GM21515 (cell line): ENCODE data around the gene MYOF.
"Not testable (repeated sequence)": the region's sequence is repeated elsewhere in the genome, so short reads cannot be mapped to it uniquely, and the experiment has no call there.

ENCODE experiments used
- ATAC-seq: cut with Tn5 transposase; IDR thresholded peaks from one replicate; pipeline ENCODE4 v1.9.1; 2021; ENCODE audit not compliant: unreplicated experiment

MYOF gene

DNA sequence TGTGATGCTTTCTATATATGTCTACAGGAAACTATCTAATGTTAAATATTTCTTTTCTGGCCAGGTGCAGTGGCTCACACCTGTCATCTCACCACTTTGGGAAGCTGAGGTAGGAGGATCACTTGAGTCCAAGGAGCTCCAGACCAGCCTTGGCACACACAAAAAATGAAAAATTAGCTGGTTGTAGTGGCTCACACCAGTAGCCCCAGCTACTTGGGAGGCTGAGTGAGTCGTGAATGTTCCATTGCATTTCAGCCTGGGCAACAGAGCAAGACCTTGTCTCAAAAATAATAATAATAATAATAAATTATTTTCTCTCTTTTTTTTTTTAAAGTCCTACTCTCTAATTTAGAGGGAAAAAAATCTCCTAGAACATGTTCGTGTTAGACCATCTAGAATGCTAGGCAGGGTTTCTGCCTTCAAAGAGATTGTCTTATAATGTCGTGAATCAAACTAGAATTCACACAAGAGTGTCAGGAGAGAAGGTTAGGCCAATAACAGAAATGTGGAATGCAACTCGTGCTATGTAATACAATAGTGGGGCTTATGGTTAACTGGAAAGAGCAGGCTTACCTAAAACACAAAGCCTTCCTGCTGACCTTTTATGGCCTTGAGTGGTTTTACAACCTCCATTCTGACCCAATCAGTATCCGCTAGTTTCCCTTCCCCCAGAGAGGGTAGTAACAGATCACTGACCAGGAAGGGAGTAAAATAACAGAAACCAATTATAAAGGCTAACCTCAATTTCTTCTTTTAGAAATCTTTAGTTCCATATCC is 46.3 kb downstream of the MYOF start:
- ATAC-seq, result no peak

DNA sequence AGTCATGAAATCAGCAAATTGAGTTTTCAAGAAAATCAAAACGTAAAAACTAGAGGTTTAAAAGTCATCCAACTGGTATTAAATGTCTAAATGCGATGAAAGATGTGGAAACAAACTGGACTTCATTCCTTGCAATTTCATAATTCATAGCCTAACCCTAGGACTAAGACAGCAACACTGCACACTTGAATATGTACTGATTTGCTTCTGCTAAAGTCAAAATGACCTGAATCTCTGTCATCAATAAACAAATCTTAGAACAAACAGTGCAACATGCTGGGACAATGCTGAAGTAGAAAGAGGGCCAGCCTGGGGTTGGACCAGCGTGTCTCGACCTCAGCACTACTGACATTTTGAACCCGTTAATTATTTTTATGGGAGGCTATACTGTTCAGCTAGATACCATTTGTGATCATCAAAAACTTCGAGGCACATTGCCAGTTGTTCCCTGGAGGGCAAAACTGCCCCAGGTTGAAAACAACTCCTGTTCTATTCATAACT is 47.1 kb downstream of the MYOF start:
- no peak for ATAC-seq

DNA sequence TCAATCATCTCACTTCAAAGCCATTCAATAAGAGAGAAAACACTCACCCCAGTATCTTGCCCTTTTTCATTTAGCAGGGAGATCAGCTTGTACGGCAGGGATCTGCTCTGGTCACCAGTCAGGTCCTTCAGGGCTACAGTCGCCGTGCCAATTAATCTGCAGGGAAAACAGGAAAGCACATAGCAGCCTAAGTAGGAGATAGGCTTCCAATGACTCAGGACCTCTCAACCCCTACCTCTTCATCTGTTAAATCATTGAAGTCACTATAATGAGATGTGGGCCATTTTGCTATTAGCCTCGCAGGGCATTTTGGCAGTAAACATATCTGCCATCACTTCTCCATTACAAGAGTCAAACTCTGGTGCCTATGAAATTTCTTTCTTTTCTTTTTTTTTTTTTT is 50.8 kb downstream of the MYOF start:
- no peak for ATAC-seq

DNA sequence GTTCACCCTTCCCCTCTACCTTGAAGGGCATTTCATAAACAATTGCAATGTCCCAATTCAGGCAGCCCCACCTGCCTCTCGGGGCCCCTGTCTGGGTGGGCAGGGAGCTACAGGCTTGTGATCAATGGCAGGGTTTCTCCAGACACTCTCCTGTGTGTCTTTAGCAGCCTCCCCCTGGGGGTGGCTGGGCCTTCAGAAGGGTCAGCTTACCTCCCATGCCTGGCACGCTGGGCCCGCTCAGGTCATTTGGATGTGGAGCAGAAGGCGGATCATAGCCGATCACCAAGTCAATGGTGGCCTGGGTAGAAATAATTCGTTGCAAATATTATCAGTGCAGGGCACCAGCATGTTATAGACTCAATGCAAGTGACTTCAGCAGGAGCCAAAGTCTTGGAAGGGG is 56.3 kb downstream of the MYOF start:
- no peak for ATAC-seq

DNA sequence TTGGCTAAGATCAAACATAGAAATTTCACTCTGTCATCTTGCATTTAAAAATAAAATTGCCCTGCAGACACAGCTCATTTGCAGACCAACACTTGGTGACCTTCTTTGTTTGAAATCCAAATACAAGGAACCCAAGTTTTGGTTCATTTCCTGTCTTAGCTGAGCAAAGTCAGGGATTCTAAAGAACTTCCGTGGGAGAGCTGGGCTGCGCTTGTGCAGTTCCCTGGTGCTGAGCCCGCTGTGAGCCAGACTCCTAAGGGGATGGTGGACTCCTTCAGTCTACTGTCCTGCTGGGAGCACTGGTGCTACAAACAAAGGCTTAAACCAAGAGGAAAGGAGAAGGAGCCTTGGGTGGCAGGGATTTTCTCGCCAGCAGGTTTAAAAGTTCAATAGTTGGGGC is 60.0 kb downstream of the MYOF start:
- ATAC-seq, result no peak

DNA sequence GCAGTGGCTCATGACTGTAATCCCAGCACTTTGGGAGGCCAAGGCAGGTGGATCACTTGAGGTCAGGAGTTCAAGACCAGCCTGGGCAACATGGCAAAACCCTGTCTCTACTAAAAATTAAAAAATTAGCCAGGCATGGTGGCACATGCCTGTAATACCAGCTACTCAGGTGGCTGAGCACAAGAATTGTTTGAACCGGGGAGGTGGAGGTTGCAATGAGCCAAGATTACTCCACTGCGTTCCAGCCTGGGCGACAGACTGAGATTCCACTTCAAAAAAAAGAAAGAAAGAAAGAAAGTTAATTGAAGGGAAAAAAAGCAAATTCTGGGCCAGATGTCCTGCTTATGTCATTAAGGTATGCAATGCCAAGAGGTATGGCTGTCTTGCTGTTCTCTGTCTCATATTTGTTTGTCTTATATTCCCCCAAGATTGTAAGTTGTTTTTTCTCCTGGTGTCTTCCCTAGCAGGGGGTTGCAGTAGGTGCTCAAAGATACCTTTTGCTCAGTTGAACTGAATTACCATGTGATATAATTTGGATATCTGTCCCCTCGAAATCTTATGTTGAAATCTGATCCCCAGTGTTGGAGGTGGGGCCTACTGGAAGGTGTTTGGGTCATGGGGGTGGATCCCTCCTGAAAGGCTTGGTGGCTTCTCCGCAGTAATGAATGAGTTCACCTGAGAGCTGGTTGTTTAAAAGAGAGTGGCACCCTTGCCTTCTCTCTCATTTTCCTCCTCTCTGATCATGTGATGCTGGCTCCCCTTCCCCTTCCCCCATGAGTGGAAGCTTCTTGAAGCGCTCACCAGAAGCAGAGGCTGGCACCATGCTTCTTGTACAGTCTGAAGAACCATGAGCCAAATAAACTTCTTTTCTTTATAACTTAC is 60.9 kb downstream of the MYOF start:
- ATAC-seq, result no peak

DNA sequence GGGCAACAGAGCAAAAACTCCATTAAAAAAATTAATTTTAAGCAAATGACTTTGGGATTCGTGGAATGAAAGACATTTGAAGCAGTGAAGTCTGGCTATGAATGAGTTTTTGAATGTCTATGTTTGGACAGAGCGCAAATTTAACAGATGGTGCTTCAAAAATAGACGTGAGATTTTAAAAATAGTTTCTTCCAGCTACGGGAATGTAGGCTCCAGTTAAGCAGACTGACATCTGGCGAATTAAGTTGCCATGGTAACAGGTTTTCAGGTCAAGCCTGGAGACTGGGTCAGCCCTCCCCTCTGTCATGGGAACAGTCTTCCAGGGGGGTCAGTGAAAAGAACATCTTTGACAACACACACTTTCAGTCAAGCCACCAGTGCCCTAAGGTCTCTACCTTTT is 62.0 kb downstream of the MYOF start:
- no peak for ATAC-seq

DNA sequence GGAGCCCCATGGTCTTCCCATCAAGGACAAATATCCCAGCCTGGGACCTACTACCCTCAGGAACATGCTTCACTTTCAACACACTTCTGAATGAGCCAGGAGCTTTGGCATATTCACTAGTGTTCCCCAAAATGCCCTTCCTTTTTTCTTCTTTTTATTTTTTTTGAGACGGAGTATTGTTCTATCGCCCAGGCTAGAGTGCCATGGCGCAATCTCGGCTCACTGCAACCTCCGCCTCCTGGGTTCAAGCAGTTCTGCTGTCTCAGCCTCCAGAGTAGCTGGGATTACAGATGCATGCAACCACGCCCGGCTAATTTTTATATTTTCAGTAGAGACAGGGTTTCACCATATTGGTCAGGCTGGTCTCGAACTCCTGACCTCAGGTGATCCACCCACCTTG is 63.1 kb downstream of the MYOF start:
- not testable (repeated sequence) for ATAC-seq

DNA sequence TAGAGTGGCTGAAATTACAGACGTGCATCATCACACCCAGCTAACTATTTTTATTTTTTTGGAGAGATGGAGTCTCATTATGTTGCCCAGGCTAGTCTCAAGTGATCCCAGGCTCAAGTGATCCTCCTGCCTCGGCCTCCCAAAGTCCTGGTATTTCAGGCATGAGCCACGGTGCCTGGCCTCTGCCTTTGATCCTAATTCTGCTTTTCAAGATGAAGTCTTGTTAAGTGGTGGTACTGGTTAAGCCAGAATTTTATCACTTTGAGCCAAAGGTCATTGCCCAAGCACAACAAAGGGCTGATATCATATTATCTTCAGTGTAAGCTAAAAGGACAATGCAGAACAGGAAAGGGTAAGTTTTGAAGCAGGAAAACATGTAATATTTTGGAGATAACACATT is 64.2 kb downstream of the MYOF start:
- ATAC-seq, result no peak

DNA sequence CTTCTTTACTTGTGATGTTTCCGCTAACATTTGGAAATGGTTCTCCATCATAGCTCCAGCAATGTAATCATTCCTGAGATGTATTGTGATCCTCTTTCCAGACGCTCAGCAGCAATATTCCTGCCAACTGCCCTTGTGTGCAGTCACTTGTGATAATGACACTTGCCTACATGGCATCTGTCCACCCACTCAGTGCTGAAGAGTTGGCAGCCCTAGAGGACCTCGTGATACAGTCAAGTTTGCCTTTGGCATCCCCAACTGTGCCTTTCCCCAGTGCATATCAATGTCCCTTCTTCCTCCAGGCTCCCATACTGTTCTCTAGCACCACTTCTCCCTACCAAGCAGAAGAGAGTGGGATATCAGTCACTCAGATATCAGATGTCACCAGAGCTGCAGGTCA is 64.9 kb downstream of the MYOF start:
- ATAC-seq, result no peak

DNA sequence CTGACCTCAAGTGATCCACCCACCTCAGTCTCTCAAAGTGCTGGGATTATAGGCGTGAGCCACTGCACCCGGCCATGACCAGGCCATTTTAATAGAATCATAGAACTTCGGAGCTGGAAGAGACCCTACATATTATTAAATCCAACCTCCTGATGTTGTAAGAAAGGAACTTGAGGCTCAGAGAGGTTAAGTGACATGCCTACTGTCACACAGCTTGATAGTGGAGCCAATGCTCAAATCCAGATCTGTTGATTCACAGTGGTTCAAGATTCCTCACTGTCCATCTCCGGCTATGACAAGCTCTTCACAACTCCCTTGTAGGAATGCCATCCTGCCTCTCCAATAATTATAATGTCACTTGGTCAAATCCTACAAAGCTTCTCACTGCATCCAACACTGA is 65.3 kb downstream of the MYOF start:
- no peak for ATAC-seq

DNA sequence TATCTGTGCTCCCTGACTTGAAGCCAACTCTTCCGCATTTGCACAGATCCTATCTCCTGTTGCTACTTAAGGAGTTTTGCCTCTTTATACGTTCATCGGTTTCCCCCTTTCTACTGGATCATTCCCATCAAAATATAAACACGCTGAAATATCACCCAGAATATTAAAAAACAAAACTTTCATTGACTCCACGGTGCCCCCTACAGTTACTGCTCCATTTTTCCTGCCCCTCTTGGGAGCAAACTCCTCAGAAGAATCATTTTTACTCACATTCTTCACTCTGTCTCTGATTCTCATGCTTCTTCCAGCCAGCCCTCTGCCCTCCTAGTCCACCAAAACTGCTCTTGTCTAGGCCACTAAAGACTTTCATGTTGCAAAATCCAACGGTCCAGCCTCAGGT is 66.4 kb downstream of the MYOF start:
- no peak for ATAC-seq

DNA sequence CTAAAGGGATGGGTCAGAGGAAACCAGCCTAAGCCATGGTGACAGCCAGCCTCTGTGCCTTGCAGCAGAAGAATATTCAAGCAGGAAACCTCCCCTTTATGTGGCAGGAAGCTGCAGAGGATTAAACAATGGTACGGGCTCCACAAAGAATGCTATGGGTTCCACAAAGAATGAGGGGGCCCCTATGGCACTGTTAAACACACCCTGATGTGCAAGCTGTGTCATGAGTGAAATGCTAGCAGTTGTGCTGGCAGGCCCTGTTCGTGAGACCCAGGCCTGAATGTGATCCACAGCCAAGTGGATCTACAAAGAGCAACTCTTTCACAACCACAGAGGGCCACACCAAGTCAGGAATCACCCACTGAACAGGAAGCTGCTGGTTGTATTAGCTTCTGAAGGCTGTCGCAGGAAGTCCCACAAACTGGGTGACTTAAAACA is 68.9 kb downstream of the MYOF start:
- no peak for ATAC-seq

DNA sequence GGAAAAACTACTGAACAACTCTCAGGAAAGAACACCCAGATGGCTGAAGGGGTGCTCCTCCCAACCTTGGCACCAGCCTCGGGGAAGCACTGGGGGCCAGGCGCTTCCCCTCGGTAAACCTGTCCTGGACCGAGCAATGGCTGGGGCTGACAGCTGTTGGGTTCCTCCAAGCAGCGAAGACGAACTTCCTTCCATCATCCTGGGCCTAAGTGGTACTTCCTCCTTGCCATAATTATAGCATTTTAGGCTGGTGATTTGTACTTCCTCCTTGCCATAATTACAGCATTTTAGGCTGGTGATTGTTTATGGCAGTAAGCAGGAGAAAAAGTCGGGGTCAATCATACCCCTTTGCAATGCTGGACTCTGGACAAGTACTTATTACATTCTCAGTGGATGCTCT is 69.3 kb downstream of the MYOF start:
- no peak for ATAC-seq

DNA sequence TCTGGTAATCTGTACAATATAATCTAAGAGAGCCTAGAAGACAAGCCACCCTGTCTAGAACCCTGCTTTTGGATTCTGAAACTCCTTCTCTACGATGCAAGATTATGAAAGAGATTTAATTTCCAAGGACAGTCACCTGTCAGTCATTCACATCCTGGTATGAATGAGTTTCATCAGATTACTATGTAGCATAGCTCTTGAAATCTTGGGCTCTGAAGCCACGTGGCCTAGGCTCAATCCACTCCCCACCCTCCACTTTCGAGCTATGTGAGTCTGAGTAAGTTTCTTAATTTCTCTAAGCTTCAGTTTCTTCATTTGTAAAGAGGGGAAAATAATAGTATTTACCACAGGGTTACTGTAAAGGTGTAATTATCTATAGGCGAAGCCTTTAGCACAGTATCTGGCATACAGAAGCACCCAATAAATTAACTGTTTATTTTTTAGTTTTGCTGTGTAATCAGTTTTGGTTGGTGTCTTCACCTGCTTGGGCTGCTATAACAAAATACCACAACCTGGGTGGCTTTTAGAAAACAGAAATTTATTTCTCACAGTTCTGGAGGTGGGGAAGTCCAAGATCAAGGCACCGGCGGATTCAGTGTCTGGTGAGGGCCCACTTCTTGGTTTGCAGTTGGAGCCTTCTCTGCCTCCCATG is 71.3 kb downstream of the MYOF start:
- no peak for ATAC-seq

DNA sequence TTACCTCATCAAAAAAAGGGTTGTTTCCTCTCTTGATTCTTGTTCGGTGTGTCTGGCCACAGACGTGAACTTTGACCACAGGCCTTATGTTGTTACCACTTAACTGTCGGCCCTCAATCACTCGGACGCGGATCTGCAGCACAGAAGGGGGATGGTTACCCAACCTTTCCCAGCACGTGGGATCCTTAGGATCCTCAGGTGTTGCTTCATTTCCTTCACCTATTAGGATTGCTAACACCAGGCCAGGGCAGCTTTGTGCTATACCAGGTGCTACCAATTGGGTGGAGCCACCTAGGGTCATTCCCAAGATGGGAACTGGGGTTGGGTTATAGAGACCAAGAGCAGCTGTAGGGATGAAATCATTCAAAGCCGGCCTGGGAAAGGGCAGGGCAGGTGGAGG is 73.4 kb downstream of the MYOF start:
- ATAC-seq, result no peak

DNA sequence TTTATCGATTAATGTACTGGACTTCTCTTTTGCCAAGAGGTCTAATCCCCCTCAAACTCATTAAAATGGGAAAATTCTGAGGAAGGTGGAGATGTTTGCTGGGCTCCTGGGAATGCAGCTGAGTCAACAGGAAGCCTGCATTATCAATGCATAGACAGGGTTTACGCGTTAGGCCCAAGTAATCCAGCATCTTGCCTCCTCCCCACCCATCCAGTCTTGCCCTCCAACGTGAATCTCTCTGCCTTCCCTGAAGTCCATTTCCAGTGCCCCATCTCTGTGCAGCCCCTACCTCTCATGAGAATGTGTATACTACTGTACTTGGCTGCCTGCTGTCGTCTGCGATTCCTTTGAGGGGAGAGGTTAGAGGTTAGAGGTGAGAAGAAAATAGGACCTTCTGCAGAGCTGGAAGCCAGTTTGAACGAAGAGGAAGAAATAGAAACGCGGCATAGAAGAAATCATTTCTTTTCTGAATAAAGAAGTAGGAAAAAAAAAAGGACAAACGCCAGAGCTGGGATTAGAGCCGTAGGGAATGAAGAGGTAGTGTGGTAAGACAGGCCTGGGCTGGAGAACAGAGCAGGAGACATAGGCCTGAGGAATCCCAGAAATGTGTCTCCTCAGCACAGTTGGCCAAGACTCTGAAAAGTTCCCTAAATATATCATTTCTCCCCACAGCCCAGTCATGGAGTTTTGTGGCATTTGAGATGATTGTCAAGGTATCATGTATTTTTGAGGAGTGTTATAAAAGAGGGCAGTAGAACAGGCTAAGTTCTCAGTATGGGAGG is 75.6 kb downstream of the MYOF start:
- ATAC-seq, result no peak

DNA sequence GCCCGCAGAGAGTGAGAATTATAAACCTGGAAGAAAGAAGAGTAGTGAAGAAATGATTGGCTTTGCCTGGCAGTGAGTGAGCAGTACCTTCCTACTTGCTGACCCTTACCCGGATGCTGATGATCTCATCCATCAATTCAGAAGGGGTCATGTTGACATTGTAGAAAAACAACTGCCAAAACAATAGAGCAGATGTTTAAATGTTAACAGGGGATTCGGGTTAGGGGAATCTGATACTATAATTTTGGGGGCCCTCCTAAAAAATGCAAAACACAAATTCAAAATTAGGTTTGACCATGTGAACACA is 78.1 kb downstream of the MYOF start:
- no peak for ATAC-seq

DNA sequence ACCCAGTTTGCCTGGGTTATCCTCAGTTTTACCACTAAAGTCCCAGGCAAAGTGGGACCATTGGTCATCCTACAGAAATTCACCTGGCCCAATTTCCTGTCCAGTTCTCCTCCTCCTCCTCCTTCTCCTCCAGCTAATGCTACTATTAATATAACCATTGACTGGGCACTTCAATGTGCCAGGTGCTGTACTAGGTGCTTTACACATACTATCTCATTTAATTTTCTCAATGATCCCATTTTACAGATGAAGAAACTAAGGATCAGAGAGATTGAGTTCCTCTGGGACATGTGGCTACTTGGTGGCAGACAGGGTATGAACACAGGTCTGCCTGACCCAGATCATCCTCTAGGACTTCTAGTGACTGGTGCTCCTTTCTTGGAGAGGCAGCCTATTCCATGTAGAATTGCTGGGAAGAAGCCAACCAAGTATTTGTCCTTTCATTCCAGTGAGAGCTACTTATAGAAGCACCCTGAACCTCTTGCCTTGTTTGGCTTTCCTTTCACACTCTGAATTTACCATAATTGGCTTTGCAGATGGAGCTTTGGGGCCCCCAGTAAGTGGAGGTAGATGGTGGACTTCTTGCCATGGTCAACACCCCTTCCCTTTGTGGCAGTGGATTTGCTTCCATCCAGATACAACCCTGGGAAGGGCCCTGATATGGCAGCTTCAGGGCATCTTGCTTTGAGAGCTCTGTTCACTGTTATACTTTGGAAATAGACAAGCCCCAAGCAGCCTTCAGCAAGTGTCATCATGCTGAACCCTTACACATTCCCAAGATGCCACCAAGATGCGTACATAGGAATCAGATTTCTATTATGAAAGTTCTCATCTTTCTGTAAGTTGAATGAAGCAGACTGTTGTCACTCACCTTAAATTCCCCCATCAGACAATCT is 78.7 kb downstream of the MYOF start:
- ATAC-seq, result no peak

DNA sequence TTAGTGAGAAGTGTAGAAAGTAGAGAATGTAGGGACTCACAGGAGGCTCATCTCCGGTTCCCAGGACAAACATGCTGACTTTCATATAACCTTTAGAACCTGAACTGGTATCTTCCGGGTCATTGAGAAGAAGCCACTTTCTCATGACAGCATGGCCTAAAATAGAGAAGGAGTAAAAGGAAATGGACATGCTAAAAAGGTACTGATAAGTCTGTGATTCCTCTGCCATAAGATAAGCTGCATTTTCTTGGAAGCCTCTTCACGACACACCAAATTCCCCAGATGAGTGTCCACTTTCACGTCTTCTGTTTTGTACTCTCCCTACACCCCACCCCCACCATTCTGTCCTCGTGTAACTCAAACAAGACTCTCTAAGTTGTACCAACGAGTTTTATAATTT is 79.9 kb downstream of the MYOF start:
- no peak for ATAC-seq
